ENCODE data around the gene NANP.
"Not testable (repeated sequence)": the region's sequence is repeated elsewhere in the genome, so short reads cannot be mapped to it uniquely, and the experiment has no call there.

NANP gene, protein sequence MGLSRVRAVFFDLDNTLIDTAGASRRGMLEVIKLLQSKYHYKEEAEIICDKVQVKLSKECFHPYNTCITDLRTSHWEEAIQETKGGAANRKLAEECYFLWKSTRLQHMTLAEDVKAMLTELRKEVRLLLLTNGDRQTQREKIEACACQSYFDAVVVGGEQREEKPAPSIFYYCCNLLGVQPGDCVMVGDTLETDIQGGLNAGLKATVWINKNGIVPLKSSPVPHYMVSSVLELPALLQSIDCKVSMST

DNA sequence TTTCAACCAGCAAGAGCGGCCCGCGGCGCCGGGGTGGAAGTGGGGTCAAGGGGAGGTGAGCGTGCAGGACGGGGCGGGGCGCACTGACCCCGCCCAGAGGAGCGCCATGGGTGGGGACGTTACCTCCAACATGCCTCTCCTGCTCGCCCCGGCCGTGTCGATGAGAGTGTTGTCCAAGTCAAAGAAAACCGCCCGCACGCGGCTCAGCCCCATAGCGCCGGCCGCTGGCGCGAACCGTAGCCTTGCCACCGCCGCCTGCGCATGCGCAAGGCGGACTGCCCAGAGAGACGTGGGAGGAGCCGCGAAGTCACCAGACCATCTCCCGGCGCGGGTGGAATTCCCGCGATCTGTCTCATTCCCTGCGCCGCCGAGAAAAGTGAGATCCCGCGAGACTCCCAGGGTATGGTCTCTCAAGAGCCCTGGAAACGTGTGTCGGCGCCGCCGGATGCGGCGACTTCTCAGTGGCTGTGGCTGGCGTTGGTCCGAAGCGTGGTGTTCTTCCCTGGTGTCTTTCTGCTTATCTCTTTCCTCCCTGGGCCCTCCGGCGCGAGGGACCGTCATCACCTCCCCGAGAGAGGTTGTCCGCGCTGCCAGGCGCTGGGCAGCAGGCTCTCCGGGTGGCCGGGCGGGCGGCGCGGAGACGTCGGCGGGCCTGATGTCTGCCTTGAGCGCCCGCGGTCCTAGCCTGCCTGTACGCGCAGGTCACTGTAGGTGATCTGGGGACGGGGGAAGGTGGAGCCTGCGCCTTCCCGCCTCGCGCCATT lies at the start of gene NANP:
TSS of gene NANP (minus strand) at position 279 of the 764 bp plus-strand sequence. CDS start at position 213, 66 bp downstream.
- DNase-seq = peak; percentile 58 to 95 (median 88)

DNA sequence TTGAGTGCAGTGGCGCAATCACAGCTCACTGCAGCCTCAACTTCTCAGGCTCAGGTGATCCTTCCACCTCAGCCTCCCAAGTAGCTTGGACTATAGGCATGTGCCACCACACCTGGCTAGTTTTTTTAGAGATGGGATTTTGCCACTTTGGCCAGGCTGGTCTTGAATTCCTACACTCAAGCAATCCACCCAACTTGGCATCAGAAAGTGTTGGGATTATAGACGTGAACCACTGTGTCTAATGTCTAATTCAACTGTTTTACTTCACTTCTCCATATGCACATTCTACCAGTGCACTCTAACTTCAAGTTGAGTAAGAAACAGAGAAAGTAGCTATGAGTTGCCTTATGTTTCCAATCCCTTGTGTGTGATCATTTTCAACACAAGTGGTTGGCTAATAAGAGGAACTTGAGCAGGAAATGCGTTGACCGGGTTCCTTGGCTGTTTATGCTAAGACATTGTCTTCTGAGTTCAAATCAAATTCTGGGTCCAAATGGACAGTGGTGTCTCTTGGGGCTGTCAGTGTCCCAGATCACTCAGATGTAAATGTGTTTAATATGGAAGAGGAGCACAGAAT lies 48.9 kb upstream of the NANP start:
- no peak for DNase-seq

DNA sequence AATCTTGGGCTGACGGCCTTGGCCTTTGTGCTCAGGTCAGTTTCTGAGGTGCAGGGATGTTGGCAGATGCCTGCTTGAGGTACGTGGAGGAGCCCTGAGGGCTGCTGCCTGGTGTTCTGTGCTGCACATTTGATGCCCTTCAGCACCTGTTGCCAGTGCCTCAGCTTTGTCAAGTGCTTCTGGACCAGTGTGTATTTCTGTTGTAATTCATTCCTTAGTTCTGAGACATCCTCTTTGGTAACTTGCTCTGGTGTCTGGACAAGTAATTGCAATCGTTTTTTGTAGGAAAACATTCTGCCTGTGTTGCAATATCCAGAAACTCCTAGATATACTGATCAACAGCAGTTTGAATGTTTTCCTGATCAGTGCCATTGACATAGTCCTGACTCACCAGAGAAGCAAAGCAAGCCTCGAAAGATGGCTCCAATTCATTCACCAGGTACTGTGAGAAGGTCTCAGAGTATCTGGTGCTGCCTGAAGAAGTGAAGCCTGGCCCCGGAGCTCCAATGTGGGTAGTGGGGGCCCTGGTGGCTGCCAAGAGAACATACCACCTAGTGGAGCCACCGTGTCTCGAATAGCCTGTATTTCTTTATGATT lies 46.1 kb upstream of the NANP start:
- no peak for DNase-seq

DNA sequence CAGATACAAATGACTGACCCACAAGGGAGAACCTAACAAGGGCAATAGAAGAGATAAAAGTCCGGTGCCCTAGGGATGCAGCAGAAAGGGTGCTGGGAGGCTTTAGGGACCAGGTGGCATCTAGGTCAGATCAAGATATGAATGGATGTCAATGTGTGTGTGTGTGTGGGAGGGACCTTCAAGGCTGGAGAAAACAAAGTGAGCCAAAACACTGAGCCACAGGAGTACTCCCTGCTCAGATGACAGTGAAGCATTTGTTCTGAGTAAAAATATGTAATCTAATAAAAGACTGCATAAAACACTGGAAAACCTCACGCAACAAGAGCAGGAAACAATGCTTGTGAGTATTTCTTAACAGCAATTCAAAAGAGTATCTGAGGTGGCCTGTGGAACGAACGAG lies 44.6 kb upstream of the NANP start:
- DNase-seq = no peak

DNA sequence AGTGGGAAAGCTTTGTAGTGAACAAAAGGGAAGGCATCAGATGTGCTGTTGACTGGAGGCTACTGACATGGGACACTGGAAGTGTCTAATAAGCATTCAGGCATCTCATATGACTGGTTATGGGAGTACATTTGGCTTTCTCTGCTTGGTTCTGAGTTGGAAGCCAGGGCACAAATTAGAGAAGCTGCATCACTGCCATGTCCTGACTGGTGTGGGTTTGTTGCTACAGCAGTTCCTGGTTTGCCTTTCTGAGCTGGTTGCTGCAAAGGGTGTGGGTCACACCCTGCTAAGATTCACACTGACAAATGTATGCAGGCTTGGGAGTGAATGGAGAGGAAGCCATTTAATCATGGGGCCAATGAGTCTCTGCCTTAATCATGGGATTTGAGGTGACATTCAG lies 36.2 kb upstream of the NANP start:
- no peak for DNase-seq

DNA sequence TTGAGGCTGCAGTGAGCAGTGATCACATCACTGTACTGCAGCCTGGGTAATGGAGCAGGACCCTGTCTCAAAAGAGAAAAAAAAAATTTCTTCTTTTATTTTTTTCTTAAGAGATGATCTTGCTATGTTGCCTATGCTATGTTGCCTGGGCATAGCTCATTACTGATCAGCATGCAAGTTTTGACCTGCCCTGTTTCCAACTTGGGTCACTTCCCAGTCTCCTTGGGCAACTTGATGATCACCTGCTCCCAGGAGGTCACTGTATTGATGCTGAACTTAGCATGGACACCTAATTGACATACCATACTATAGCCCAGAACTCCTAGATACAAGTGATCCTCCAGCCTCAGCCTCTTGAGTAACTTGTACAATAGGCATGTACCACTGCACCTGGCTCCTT lies 30.7 kb upstream of the NANP start:
- no peak for DNase-seq

GRCh38 chr20:25652866-25653265 lies 29.1 kb upstream of the NANP start:
- DNase-seq = not testable (repeated sequence)

GRCh38 chr20:25644814-25645213 lies 21.0 kb upstream of the NANP start:
- no peak for DNase-seq

DNA sequence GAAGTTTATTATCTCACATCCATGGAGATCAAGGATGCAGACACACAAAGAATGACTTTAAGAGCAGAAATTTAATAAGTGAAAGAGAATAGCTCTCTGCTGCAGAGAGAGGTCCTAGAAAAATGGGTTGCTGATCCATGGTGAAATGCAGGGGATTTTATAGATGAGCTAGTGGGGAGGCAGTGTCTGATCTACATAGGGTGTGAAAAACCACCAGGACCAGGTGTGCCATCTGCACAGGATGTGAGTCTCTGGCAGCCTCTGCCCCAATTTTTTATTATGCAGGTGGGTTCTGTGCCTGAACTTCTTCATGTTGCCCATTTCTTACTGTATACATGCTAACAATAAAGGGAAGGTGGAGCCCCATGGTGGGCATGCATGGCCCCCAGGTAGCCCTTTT lies 19.9 kb upstream of the NANP start:
- DNase-seq = no peak

GRCh38 chr20:25637247-25637646 lies 13.4 kb upstream of the NANP start:
- DNase-seq = no peak

DNA sequence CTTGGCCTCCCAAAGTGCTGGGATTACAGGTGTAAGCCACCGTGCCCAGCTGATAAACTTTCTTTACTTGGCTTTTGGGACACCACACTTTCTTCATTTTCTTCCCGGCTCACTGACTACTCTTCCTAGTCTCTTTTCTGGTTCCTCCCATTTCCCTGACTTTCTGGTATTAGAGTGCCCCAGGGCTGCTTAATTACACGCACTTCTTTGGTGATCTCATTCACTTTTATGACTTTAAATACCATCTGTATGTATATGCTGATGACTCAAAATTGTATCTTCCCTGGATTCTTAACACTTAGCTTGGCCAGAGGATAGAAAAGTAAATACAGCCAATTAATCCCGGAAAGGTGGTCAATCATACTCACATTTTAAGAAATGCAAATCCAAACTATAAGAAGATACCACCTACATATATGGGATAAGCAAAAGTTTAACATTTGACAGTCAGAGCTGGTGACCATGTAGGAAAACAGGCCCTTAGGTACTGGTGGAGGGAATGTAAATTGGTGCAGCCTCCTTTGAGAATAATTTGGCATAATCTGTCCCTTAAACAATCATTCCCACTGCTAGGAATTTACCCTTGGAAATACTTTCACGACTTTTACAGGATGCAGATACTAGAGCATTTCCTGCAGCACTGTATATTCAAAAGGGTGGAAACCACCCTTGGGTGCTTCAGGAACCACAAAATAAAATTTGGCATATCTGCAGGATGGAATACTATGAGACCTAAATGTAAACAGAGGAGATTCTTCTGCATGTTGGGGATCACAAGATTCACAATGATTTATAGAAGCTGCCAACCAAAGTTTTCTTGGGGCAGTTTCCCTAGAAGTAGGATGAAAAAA lies 9.4 kb upstream of the NANP start:
- DNase-seq = no peak

DNA sequence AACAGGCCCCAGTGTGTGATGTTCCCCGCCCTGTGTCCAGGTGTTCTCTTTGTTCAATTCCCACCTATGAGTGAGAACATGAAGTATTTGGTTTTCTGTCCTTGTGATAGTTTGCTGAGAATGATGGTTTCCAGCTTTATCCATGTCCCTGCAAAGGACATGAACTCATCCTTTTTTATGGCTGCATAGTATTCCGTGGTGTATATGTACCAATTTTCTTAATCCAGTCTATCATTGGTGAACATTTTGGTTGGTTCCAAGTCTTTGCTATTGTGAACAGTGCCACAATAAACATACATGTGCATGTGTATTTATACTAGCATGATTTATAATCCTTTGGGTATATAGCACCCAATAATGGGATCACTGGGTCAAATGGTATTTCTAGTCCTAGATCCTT lies 6.8 kb upstream of the NANP start:
- not testable (repeated sequence) for DNase-seq

DNA sequence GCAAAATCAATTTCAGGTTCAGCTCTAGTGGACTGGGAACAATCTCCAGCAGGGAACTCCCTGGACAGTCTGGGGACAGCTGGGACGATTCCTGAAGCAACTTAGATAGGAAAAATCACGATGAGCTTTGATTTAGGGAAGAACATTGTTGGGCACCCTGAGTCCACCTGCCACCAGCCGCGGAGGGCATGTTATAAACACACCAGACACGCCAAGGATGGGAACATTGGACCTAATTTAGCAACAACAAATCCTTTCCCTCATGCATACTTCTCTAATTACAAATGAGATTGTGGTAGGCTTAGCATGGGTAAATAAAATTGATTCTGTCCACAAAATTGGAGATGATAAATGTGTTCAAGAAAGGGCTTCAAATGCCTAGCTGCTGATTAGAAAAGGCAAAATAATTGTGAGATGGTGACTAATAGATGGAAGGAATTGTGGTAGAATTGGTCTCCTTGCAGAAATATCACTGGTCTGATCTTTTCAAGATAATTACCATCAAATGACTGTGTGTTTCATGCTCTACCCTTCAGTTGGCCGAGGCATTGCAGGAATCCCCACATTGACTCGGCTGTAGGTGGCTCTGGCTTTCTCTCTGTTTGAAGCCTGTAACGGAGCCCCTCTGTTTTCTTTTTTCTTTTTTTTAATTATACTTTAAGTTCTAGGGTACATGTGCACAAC lies 6.1 kb upstream of the NANP start:
- no peak for DNase-seq

GRCh38 chr20:25626779-25627178 lies 3.0 kb upstream of the NANP start:
- no peak for DNase-seq

DNA sequence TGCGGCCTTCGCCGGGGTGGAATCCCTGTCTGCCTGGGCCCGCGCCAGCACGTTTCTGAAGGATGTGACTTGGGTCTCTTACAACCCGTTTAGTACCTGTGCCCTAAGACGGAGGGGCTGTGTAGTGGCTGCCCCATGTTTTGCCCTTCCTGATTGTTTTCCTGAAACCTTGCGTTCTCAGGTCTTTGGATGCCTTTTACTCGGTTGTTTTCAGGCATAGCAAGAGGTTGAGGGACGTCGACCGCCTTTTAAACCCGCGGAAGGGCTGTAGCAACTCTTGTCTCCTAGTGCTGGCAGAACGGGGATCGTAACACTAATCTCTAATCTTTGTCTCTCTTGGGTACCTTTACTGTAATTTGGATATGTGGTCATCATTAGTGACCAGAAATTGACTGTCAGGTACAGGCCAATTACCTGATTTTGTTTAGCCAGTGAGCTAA lies 706 bp upstream of the NANP start:
- no peak for DNase-seq

DNA sequence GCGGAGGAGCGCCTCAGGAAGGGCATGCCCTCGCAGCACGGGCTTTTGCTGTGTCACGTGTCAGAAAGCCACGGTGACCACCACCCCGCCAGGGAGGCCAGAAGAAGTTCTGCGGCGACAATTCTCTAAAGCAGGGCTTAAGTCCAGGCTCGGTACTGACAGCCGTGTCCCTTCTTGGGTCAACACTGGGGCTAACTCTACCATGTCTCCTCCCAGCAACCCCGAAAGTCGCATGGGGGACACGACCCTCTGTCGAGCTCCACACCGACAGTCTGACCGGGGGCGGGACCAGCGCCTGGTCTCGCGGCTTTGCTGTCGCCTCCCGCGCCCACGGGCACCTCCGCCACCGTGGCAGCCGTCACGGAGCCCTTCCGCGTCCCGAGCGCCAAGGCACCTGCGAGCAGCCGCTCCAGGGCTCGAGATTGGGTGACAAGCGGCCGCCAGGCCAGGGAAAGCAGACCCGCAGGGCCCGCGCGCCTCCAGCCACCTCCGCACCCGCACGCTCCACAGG lies 534 bp downstream of the NANP start:
- peak in 35 of 56 donors; percentile 4 to 71 (median 39) for DNase-seq

GRCh38 chr20:25622450-25623224 lies 1.2 kb downstream of the NANP start:
- DNase-seq = peak in 3 of 56 donors; percentile 26 to 35 (median 28)

DNA sequence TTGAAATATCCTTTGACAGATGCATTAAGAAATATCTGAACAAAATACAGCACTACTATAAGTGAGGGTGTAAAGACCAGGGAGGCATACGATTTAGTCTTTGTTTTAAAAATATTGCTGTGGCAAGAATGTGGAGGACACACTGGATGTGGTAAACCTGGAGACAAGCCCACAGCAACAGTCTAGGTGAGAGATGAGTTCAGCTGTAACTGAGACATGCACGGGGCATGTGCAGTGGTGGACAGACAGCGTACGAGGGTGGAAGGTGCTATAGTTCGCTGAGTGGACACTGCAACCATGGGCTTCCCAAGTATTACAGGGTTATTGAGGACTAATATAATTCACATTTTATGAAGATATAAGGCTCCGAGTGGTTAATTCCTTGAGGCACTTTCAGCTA lies 1.8 kb downstream of the NANP start:
- DNase-seq = no peak

DNA sequence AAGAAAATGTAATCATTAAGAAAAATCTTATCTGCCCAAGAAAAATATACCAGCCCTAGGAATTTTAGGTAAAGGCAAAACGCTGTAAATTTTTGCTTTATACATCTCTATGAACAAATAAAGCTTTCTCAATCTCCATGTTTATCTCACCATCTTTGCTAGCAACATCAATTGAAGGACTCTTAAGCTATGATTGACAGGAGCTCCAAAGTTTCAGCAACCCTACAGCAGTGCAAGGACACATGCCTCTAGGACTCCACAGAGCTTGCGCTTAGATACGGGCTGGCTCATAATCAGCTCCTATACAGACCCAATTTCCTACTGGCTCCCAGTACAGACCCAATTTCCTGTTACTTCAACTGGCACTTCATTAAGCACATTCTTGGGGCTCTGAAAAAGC lies 4.3 kb downstream of the NANP start:
- DNase-seq = no peak

- DNase-seq = no peak
Measured at GRCh38 chr20:25608774-25609173, 15.0 kb downstream of the NANP start.

All from amygdala (tissue), 56 donors.